HCT116 (cell line): ENCODE results near the gene MDH2. TPM values are rescaled to one million over a fixed set of nuclear protein-coding genes. Genes with fewer than 3 reads are reported as not detected.

Source experiments
- ATAC-seq: fragments of 200-7000 bp; cut with Tn5 transposase; 2 replicates; pipeline ENCODE4 v1.9.1; 2020; ENCODE audit warnings: mild to moderate bottlenecking, moderate library complexity
- BruUV-seq: library from RNA; stranded (reverse); fragments of 400-500 nt; replicated peaks from 2 replicates; lab custom pipeline; 2021; lab: Mats Ljungman, UMichigan
- CTCF ChIA-PET: fragments of 300-600 bp; sonication (Branson Sonifier 250); formaldehyde crosslinking; loops from one replicate; lab custom pipeline; 2021; ENCODE audit warnings: antibody characterized with exemption; lab: Charles Lee
- POLR2A ChIA-PET: fragments of 300-600, 350-600 bp; sonication (Branson Sonifier 250); formaldehyde crosslinking; loops from one replicate; lab custom pipeline; 2021; ENCODE audit warnings: antibody characterized with exemption; lab: Charles Lee
- RAD21 ChIA-PET, 2 experiments: fragments of 300-600 bp; sonication (Branson Sonifier 250); formaldehyde crosslinking; loops; one replicate each; lab custom pipeline; 2023; ENCODE audit warnings: low total read pairs in 2 of 2; ENCODE audit not compliant: uncharacterized antibody in 2 of 2, unreplicated experiment in 2 of 2, low non-redundant PET in 1 of 2; lab: Charles Lee
- DNase-seq: peaks from one replicate; pipeline ENCODE4 v3.0.0-alpha.2; 2010; ENCODE audit warnings: low read depth, low spot score
- H2AFZ ChIP-seq: fragments of 200-600 bp; shearing (Covaris generic), sonication (generic); 2 replicates; pipeline ENCODE4 v1.6.1; 2017; ENCODE audit warnings: low read depth, mixed run types, mixed read lengths, antibody characterized with exemption, low read length; ENCODE audit not compliant: poor library complexity, severe bottlenecking
- H3K27ac ChIP-seq: 2 replicates; pipeline ENCODE4 v1.5.1; 2012; ENCODE audit warnings: low read depth, low read length
- H3K27me3 ChIP-seq: fragments of 200-600 bp; sonication (generic); 2 replicates; pipeline ENCODE4 v1.6.1; 2016; ENCODE audit warnings: mixed run types, low read length, mixed read lengths; ENCODE audit not compliant: insufficient read depth
- H3K36me3 ChIP-seq, 2 experiments: fragments of 200-500 bp in 1 of 2; fragments of 200-600 bp in 1 of 2; sonication (Bioruptor generic) in 1 of 2; sonication (generic) in 1 of 2; 2 replicates each; pipeline versions ENCODE4 v1.5.1 to v1.6.1; 2014 to 2016; ENCODE audit warnings: low read length in 2 of 2, inconsistent platforms in 1 of 2, mixed read lengths in 1 of 2, mixed run types in 1 of 2; ENCODE audit not compliant: insufficient read depth in 2 of 2, control insufficient read depth in 1 of 2
- H3K4me1 ChIP-seq, 2 experiments: fragments of 200-600 bp in 1 of 2; sonication (generic) in 1 of 2; 2 replicates each; pipeline versions ENCODE4 v1.5.1 to v1.6.1; 2012 to 2017; ENCODE audit warnings: low read length in 2 of 2, inconsistent platforms in 1 of 2, mild to moderate bottlenecking in 1 of 2, mixed read lengths in 1 of 2, mixed run types in 1 of 2, moderate library complexity in 1 of 2; ENCODE audit not compliant: insufficient read depth in 2 of 2, control insufficient read depth in 1 of 2
- H3K4me2 ChIP-seq: fragments of 200-600 bp; sonication (generic); 2 replicates; pipeline ENCODE4 v1.6.1; 2017; ENCODE audit warnings: mixed run types, low read length, mixed read lengths
- H3K4me3 ChIP-seq, 2 experiments: fragments of 200-600 bp in 1 of 2; sonication (generic) in 1 of 2; replicated peaks in 1 of 2; 2 replicates each; pipeline ENCODE4 v1.5.1; 2011 to 2016; ENCODE audit warnings: low read length in 2 of 2, control low read depth in 1 of 2, low read depth in 1 of 2, mild to moderate bottlenecking in 1 of 2, mixed read lengths in 1 of 2, mixed run types in 1 of 2
- H3K79me2 ChIP-seq: fragments of 200-600 bp; sonication (generic); 2 replicates; pipeline ENCODE4 v1.6.1; 2017; ENCODE audit warnings: mild to moderate bottlenecking, mixed run types, low read length, moderate library complexity, mixed read lengths; ENCODE audit not compliant: insufficient read depth
- H3K9ac ChIP-seq: fragments of 200-600 bp; sonication (generic); 2 replicates; pipeline ENCODE4 v1.6.1; 2016; ENCODE audit warnings: low read length, mixed read lengths
- H3K9me2 ChIP-seq: fragments of 200-600 bp; sonication (generic), shearing (Covaris generic); 2 replicates; pipeline ENCODE4 v1.6.1; 2017; ENCODE audit warnings: mixed run types, mild to moderate bottlenecking, moderate library complexity; ENCODE audit not compliant: insufficient read depth
- H3K9me3 ChIP-seq, 2 experiments: fragments of 200-500 bp in 1 of 2; fragments of 200-600 bp in 1 of 2; sonication (Bioruptor generic) in 1 of 2; sonication (generic) in 1 of 2; 2 replicates each; pipeline ENCODE4 v1.6.1; 2014 to 2017; ENCODE audit warnings: low read length in 2 of 2, mixed read lengths in 2 of 2, inconsistent platforms in 1 of 2, low read depth in 1 of 2, mild to moderate bottlenecking in 1 of 2, mixed run types in 1 of 2, moderate library complexity in 1 of 2; ENCODE audit not compliant: control insufficient read depth in 1 of 2, insufficient read depth in 1 of 2
- H4K20me1 ChIP-seq: fragments of 200-600 bp; sonication (generic), shearing (Covaris generic); 2 replicates; pipeline ENCODE4 v1.6.1; 2017; ENCODE audit warnings: mixed run types, mild to moderate bottlenecking, moderate library complexity; ENCODE audit not compliant: insufficient read depth
- CBX3 ChIP-seq: IDR thresholded peaks from 2 replicates; pipeline ENCODE4 v1.6.1; 2012; ENCODE audit warnings: low read depth
- CEBPB ChIP-seq: IDR thresholded peaks from 2 replicates; pipeline ENCODE4 v1.6.1; 2012; ENCODE audit warnings: low read depth
- EGR1 ChIP-seq: IDR thresholded peaks from 2 replicates; pipeline ENCODE4 v1.6.1; 2012; ENCODE audit warnings: low read depth
- ELF1 ChIP-seq: IDR thresholded peaks from 2 replicates; pipeline ENCODE4 v1.6.1; 2012; ENCODE audit warnings: low read depth, borderline replicate concordance
- EZH2 ChIP-seq: fragments of 200-600 bp; sonication (generic); IDR thresholded peaks from 2 replicates; pipeline ENCODE4 v1.6.1; 2017; ENCODE audit warnings: antibody characterized with exemption, mixed run types
- FOSL1 ChIP-seq: IDR thresholded peaks from 2 replicates; pipeline ENCODE4 v1.6.1; 2012; ENCODE audit warnings: low read depth
- POLR2A ChIP-seq: IDR thresholded peaks from 2 replicates; pipeline ENCODE4 v1.7.0; 2011; ENCODE audit warnings: borderline replicate concordance; ENCODE audit not compliant: insufficient read depth, insufficient read length; ENCODE audit errors: extremely low read depth
- POLR2AphosphoS5 ChIP-seq: IDR thresholded peaks from 2 replicates; pipeline ENCODE4 v1.6.1; 2011; ENCODE audit warnings: mild to moderate bottlenecking, low read depth, low read length, moderate library complexity
- RAD21 ChIP-seq: IDR thresholded peaks from 2 replicates; pipeline ENCODE4 v1.6.1; 2012; ENCODE audit warnings: low read depth, mild to moderate bottlenecking
- SP1 ChIP-seq: IDR thresholded peaks from 2 replicates; pipeline ENCODE4 v1.6.1; 2012; ENCODE audit warnings: low read depth
- SRF ChIP-seq: IDR thresholded peaks from 2 replicates; pipeline ENCODE4 v1.6.1; 2012; ENCODE audit warnings: low read depth
- TCF7L2 ChIP-seq: IDR thresholded peaks from 2 replicates; pipeline ENCODE4 v1.7.0; 2011; ENCODE audit warnings: borderline replicate concordance, inconsistent platforms; ENCODE audit not compliant: insufficient read depth, insufficient read length; ENCODE audit errors: extremely low read depth
- YY1 ChIP-seq: IDR thresholded peaks from 2 replicates; pipeline ENCODE4 v1.6.1; 2011; ENCODE audit warnings: low read length, low read depth, moderate library complexity, mild to moderate bottlenecking; ENCODE audit not compliant: insufficient replicate concordance; ENCODE audit errors: extremely low read depth
- ZFX ChIP-seq: fragments of 450-650 bp; IDR thresholded peaks from 2 replicates; pipeline ENCODE4 v1.6.1; 2017
- intact Hi-C: fragments of 100-400 bp; cut with micrococcal nuclease; formaldehyde crosslinking; loops from 2 replicates; pipeline ENCODE4 v1.10.0; 2022
- total RNA-seq: library from RNA; stranded (reverse); gene quantifications from one replicate; pipeline ENCODE4 v1.2.1, GENCODE V29; 2021; ENCODE audit not compliant: unreplicated experiment
- TF ChIP-seq, protein P1 (sequence below): IDR thresholded peaks from 2 replicates; pipeline ENCODE4 v1.6.1; 2012; ENCODE audit warnings: low read depth
- TF ChIP-seq, protein P2 (sequence below), 3 experiments: fragments of 200-600 bp in 1 of 3; sonication (generic) in 1 of 3; IDR thresholded peaks in 2 of 3; conservative IDR thresholded peaks in 1 of 3; 2 replicates each; pipeline ENCODE4 v1.5.1; 2012 to 2017; ENCODE audit warnings: low read depth in 2 of 3, low read length in 2 of 3, antibody characterized with exemption in 1 of 3, borderline replicate concordance in 1 of 3, control low read depth in 1 of 3, mild to moderate bottlenecking in 1 of 3, mixed read lengths in 1 of 3, mixed run types in 1 of 3, moderate library complexity in 1 of 3; ENCODE audit not compliant: insufficient read depth in 1 of 3
- TF ChIP-seq, protein P3 (sequence below): IDR thresholded peaks from 2 replicates; pipeline ENCODE4 v1.6.1; 2012
- TF ChIP-seq, protein P4 (sequence below): IDR thresholded peaks from 2 replicates; pipeline ENCODE4 v1.6.1; 2012
- TF ChIP-seq, protein P5 (sequence below): IDR thresholded peaks from 2 replicates; pipeline ENCODE4 v1.6.1; 2011; ENCODE audit warnings: mild to moderate bottlenecking, low read length, moderate library complexity; ENCODE audit not compliant: insufficient replicate concordance; ENCODE audit errors: extremely low read depth

The MDH2 gene
- total RNA-seq, 1 experiment from 2014 or later = 357 TPM

DNA sequence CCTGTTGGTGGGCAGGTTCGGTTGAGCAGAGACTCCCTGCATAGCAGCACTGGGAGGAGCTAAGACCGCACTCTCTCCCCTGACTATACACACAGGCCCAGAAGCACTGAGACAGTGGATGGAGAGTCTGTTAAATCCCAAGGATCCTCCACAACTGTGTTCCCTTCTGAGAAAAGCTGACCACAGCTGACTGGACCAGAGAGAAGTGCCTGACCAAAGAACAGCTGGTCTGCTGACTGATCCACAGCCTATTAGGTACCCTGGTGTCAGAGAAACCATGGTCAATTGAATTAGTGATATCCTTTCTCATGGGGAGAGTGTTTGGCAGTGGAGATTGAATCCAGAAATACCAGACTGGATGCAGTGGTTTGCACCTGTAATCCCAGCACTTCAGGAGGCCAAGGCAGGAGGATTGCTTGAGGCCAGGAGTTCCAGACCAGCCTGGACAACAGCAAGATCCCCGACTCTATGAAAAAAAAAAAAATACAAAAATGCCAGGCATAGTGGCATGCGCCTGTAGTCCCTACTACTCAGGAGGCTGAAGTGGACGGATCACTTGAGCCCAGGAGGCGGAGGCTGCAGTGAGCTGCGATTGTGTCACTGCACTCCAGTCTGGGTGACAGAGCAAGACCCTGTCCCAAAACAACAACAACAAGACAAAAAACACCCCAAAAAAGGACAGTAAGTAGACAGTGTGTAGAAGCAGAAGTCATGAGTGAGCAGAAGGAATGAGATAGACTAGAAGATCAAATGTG is 25.7 kb upstream of the MDH2 start:
- no peak overlapping the region for H2AFZ ChIP-seq
- ChIA-PET CTCF (interaction anchor here (3.9 kb wide), 1 partner anchor 157 kb away, joined by 72 read pairs; no protein-coding TSS in a partner anchor), RAD21 (no interaction called here), POLR2A (no interaction called here)
- H3K9me3 ChIP-seq = no peaks in the 10 kb centered on the region
- H3K4me1 ChIP-seq = no peaks in the 10 kb centered on the region
- no peak for DNase-seq
- H3K79me2 ChIP-seq = no peaks in the 10 kb centered on the region
- no peak overlapping the region for H3K4me3 ChIP-seq
- no peak overlapping the region for H3K9ac ChIP-seq
- no peak for ATAC-seq
- H3K36me3 ChIP-seq = peaks cover 0 to 2% of the 10 kb centered on the region in 2 experiments; a peak in 1 of 4 replicates
- H3K27me3 ChIP-seq = no peaks in the 10 kb centered on the region
- no peak overlapping the region for H3K4me2 ChIP-seq
- no TSS peak for BruUV-seq
- intact Hi-C loops = loop anchor here (10.0 kb wide), 1 partner anchor 257 kb away; no protein-coding TSS in a partner anchor
- no peaks in the 10 kb centered on the region for H3K9me2 ChIP-seq
- H3K27ac ChIP-seq = no peak overlapping the region
- no peaks in the 10 kb centered on the region for H4K20me1 ChIP-seq
- TF ChIP-seq, protein P1, sequence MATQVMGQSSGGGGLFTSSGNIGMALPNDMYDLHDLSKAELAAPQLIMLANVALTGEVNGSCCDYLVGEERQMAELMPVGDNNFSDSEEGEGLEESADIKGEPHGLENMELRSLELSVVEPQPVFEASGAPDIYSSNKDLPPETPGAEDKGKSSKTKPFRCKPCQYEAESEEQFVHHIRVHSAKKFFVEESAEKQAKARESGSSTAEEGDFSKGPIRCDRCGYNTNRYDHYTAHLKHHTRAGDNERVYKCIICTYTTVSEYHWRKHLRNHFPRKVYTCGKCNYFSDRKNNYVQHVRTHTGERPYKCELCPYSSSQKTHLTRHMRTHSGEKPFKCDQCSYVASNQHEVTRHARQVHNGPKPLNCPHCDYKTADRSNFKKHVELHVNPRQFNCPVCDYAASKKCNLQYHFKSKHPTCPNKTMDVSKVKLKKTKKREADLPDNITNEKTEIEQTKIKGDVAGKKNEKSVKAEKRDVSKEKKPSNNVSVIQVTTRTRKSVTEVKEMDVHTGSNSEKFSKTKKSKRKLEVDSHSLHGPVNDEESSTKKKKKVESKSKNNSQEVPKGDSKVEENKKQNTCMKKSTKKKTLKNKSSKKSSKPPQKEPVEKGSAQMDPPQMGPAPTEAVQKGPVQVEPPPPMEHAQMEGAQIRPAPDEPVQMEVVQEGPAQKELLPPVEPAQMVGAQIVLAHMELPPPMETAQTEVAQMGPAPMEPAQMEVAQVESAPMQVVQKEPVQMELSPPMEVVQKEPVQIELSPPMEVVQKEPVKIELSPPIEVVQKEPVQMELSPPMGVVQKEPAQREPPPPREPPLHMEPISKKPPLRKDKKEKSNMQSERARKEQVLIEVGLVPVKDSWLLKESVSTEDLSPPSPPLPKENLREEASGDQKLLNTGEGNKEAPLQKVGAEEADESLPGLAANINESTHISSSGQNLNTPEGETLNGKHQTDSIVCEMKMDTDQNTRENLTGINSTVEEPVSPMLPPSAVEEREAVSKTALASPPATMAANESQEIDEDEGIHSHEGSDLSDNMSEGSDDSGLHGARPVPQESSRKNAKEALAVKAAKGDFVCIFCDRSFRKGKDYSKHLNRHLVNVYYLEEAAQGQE = no peak
- no peak for TF ChIP-seq EGR1
- TF ChIP-seq, protein P2, sequence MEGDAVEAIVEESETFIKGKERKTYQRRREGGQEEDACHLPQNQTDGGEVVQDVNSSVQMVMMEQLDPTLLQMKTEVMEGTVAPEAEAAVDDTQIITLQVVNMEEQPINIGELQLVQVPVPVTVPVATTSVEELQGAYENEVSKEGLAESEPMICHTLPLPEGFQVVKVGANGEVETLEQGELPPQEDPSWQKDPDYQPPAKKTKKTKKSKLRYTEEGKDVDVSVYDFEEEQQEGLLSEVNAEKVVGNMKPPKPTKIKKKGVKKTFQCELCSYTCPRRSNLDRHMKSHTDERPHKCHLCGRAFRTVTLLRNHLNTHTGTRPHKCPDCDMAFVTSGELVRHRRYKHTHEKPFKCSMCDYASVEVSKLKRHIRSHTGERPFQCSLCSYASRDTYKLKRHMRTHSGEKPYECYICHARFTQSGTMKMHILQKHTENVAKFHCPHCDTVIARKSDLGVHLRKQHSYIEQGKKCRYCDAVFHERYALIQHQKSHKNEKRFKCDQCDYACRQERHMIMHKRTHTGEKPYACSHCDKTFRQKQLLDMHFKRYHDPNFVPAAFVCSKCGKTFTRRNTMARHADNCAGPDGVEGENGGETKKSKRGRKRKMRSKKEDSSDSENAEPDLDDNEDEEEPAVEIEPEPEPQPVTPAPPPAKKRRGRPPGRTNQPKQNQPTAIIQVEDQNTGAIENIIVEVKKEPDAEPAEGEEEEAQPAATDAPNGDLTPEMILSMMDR (IDR thresholded peaks at IDR 0.05 in 2 of 3, conservative IDR thresholded peaks at IDR 0.05 in 1 of 3; ENCODE audit: borderline replicate concordance in 1 of 3, insufficient read depth in 1 of 3, low read depth in 2 of 3, low read length in 2 of 3) = no peak
- TF ChIP-seq, protein P3, sequence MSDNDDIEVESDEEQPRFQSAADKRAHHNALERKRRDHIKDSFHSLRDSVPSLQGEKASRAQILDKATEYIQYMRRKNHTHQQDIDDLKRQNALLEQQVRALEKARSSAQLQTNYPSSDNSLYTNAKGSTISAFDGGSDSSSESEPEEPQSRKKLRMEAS = no peak
- no peak for TF ChIP-seq CEBPB
- TF ChIP-seq TCF7L2 = no peak
- no peak for TF ChIP-seq SP1
- no peak for TF ChIP-seq ZFX
- no peak for TF ChIP-seq RAD21
- no peak for TF ChIP-seq POLR2AphosphoS5
- TF ChIP-seq POLR2A = no peak
- no peak for TF ChIP-seq YY1
- TF ChIP-seq ELF1 = no peak
- no peak for TF ChIP-seq SRF
- TF ChIP-seq FOSL1 = no peak
- TF ChIP-seq, protein P4, sequence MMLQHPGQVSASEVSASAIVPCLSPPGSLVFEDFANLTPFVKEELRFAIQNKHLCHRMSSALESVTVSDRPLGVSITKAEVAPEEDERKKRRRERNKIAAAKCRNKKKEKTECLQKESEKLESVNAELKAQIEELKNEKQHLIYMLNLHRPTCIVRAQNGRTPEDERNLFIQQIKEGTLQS = no peak
- no peak for TF ChIP-seq EZH2
- no peak for TF ChIP-seq CBX3
- TF ChIP-seq, protein P5, sequence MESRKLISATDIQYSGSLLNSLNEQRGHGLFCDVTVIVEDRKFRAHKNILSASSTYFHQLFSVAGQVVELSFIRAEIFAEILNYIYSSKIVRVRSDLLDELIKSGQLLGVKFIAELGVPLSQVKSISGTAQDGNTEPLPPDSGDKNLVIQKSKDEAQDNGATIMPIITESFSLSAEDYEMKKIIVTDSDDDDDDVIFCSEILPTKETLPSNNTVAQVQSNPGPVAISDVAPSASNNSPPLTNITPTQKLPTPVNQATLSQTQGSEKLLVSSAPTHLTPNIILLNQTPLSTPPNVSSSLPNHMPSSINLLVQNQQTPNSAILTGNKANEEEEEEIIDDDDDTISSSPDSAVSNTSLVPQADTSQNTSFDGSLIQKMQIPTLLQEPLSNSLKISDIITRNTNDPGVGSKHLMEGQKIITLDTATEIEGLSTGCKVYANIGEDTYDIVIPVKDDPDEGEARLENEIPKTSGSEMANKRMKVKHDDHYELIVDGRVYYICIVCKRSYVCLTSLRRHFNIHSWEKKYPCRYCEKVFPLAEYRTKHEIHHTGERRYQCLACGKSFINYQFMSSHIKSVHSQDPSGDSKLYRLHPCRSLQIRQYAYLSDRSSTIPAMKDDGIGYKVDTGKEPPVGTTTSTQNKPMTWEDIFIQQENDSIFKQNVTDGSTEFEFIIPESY = no peak
